Heart right ventricle (tissue), 16 donors: Measurements from ENCODE around the gene NPTX2. TPM values are rescaled to one million over a fixed set of nuclear protein-coding genes. Genes with fewer than 3 reads are reported as not detected.
A peak's percentile ranks its signal among the peaks of the same experiment; 100 is the strongest.

ENCODE experiments used
- ATAC-seq, 8 donors: fragments of 200-7000 bp; cut with Tn5 transposase; one replicate each; pipeline ENCODE4 v1.9.1; 2020; ENCODE audit warnings: mild to moderate bottlenecking in 8 of 8, moderate library complexity in 8 of 8, moderate number of reproducible peaks in 1 of 8
- DNase-seq, 2 donors: peaks; one replicate each; pipeline ENCODE4 v3.0.0-alpha.2; 2020
- H3K27ac ChIP-seq, 10 donors: fragments of 200-600 bp; sonication (generic) in 2 of 10; one replicate each; pipeline versions ENCODE4 v1.5.0 to v1.8.0; 2020 to 2022; ENCODE audit warnings: mild to moderate bottlenecking in 3 of 10
- H3K27me3 ChIP-seq, 7 donors: fragments of 200-600 bp; one replicate each; pipeline ENCODE4 v1.8.0; 2021 to 2022; ENCODE audit warnings: mild to moderate bottlenecking in 2 of 7
- H3K36me3 ChIP-seq, 9 donors: fragments of 200-600 bp; sonication (generic) in 1 of 9; one replicate each; pipeline versions ENCODE4 v1.5.0 to v1.8.0; 2020 to 2022; ENCODE audit warnings: mild to moderate bottlenecking in 2 of 9
- H3K4me1 ChIP-seq, 9 donors: fragments of 200-600 bp; sonication (generic) in 1 of 9; one replicate each; pipeline versions ENCODE4 v1.5.0 to v1.8.0; 2020 to 2022; ENCODE audit warnings: mild to moderate bottlenecking in 4 of 9
- H3K4me3 ChIP-seq, 10 donors: fragments of 200-600 bp; sonication (generic) in 2 of 10; one replicate each; pipeline versions ENCODE4 v1.5.0 to v1.8.0; 2020 to 2022; ENCODE audit warnings: mild to moderate bottlenecking in 7 of 10, moderate library complexity in 2 of 10
- H3K9me3 ChIP-seq, 11 donors: fragments of 200-600 bp in 10 of 11; sonication (generic) in 2 of 11; one replicate each; pipeline versions ENCODE4 v1.5.0 to v1.8.0; 2013 to 2022; ENCODE audit warnings: mild to moderate bottlenecking in 2 of 11, control low read depth in 1 of 11, moderate library complexity in 1 of 11
- CTCF ChIP-seq, 9 donors: fragments of 200-600 bp; sonication (generic) in 2 of 9; IDR thresholded peaks; one replicate each; pipeline versions ENCODE4 v1.5.0 to v1.8.0; 2021 to 2022; ENCODE audit warnings: antibody characterized with exemption in 9 of 9, mild to moderate bottlenecking in 5 of 9, moderate library complexity in 1 of 9
- WGBS, 2 donors: extraction: QIAGEN DNeasy Blood & Tissue Kit; methylation state at CpG; one replicate each; pipeline ENCODE4 v1.1.7; 2013; ENCODE audit warnings: inconsistent platforms in 1 of 2; 5-methylcytosine and 5-hydroxymethylcytosine counted together
- intact Hi-C, 10 donors: fragments of 100-400 bp; cut with DNase I; formaldehyde crosslinking; loops; one replicate each; pipeline versions ENCODE4 v1.11.1 to v1.14.2; 2022
- polyA plus RNA-seq, 2 donors: library from polyadenylated mRNA; stranded (reverse); fragments of 200-250 nt; gene quantifications; one replicate each; pipeline ENCODE4 v1.2.3, GENCODE V29; 2013
- total RNA-seq, 10 donors: library from RNA; stranded (reverse); fragmentation: NEBNext Ultra II Directional in 3 of 10; extraction: Animal tissue kit (Norgen Biotek cat#: 25700) in 3 of 10; gene quantifications; one replicate each; pipeline versions ENCODE4 v1.2.1 to v1.2.4, GENCODE V29; 2021 to 2023
- donor health status: Arrhythmogenic right ventricular cardiomyopathy.
- donor health status: ischemic (EF 13 %, LVEDD 7.1; RV severe dilation, severe dysfunction).
- donor health status: healthy with polysubstance abuse.
- donor health status: DM: no; HTN: yes; CAD: no.
- donor health status: DM: no; HTN: no; CAD: no.
- donor health status: ischemic (EF 25% LVEDD 6.9; RV normal size, moderate dysfunction).
- donor health status: ischemic (EF 25% LVEDD 5.7; RV mildly dilated, moderate dysfunction).
- donor health status: healthy.
- donor health status: DM: yes; HTN: yes; CAD: no.
- donor health status: Ischemic cardiomyopathy.
- donor health status: ischemic (EF 35%, LVEDD 5.7; RV mildly dilated, moderate dysfunction).
- donor health status: nonischemic (EF 11% LVEDD 7.7; RV severe dilation, severe dysfunction).
- donor health status: DM: yes; HTN: yes; CAD: no.
- donor health status: PGD.
- donor health status: ischemic (EF 29% LVEDD 5.4; RV normal size, mild dysfunction).
- donor health status: nonischemic (EF 23%, LVEDD 6.1; RV moderate dilation, normal function).

Gene NPTX2
- total and polyA plus RNA-seq, 12 donors, result 0.44 to 11.1 (median 1.7) TPM

- DNase-seq (no peak), ATAC-seq (no peak)
- H3K36me3 ChIP-seq, result no peaks in the 10 kb centered on the region
- H3K4me1 ChIP-seq, result no peaks in the 10 kb centered on the region
- no peak overlapping the region for H3K27ac ChIP-seq
- TF ChIP-seq CTCF (IDR thresholded peaks at IDR 0.05), result no peak
- no peak overlapping the region for H3K4me3 ChIP-seq
- no peaks in the 10 kb centered on the region for H3K9me3 ChIP-seq
- intact Hi-C loops, result no loop called here
- 71 to 72% methylated on average over 3 of the region's 3 CpGs for WGBS, 2 donors
- H3K27me3 ChIP-seq, result peaks cover 0 to 13% (median 10%) of the 10 kb centered on the region in 7 donors
These were observed 13.7 kb upstream of the NPTX2 start for GRCh38 chr7:98603399-98603788.

GRCh38 chr7:98613601-98614425 is 3.3 kb upstream of the NPTX2 start:
- intact Hi-C loops, result no loop called here
- Histone ChIP-seq H3K27ac (no peak overlapping the region), H3K4me1 (peaks cover 0 to 15% (median 7%) of the 10 kb centered on the region in 9 donors), H3K4me3 (no peak overlapping the region), H3K27me3 (peaks cover 6 to 71% (median 41%) of the 10 kb centered on the region in 7 donors), H3K9me3 (peaks cover 0 to 9% (median 0%) of the 10 kb centered on the region in 11 donors), H3K36me3 (no peaks in the 10 kb centered on the region)
- DNase-seq (no peak), ATAC-seq (no peak)
- TF ChIP-seq CTCF (IDR thresholded peaks at IDR 0.05), result no peak
- WGBS, 2 donors, result 56 to 57% methylated on average over 14 of the region's 14 CpGs

- Histone ChIP-seq H3K4me1 (peaks cover 0 to 17% (median 13%) of the 10 kb centered on the region in 9 donors), H3K4me3 (peak overlapping the region in 7 of 10 donors; percentile 3 to 32 (median 28)), H3K9me3 (peaks cover 0 to 4% (median 0%) of the 10 kb centered on the region in 11 donors), H3K27me3 (peaks cover 6 to 79% (median 54%) of the 10 kb centered on the region in 7 donors), H3K36me3 (no peaks in the 10 kb centered on the region), H3K27ac (no peak overlapping the region)
- no peak for TF ChIP-seq CTCF (IDR thresholded peaks at IDR 0.05)
- DNase-seq (no peak), ATAC-seq (no peak)
- intact Hi-C loops, result no loop called here
- WGBS, 2 donors, result 4 to 5% methylated on average over 51 to 67 of the region's 67 CpGs
These were observed 569 bp upstream of the NPTX2 start for GRCh38 chr7:98616381-98617050.

- 0 to 1% methylated on average over 39 to 40 of the region's 40 CpGs for WGBS, 2 donors
- TF ChIP-seq CTCF (IDR thresholded peaks at IDR 0.05), result no peak
- Histone ChIP-seq H3K36me3 (no peaks in the 10 kb centered on the region), H3K4me1 (peaks cover 0 to 17% (median 13%) of the 10 kb centered on the region in 9 donors), H3K27ac (no peak overlapping the region), H3K4me3 (peak overlapping the region in 9 of 10 donors; percentile 21 to 34 (median 26)), H3K9me3 (no peaks in the 10 kb centered on the region), H3K27me3 (peaks cover 6 to 87% (median 54%) of the 10 kb centered on the region in 7 donors)
- no peak for ATAC-seq
- intact Hi-C loops, result no loop called here
- no peak for DNase-seq
These were observed 904 bp downstream of the NPTX2 start for GRCh38 chr7:98617960-98618418.
